ENCODE data around the gene TRPM1. TPM values are rescaled to one million over a fixed set of nuclear protein-coding genes. Genes with fewer than 3 reads are reported as not detected.

Gene TRPM1
- total and polyA plus RNA-seq, 3 donors from 2014 or later = 3.6 to 4.4 (median 4.4) TPM

DNA sequence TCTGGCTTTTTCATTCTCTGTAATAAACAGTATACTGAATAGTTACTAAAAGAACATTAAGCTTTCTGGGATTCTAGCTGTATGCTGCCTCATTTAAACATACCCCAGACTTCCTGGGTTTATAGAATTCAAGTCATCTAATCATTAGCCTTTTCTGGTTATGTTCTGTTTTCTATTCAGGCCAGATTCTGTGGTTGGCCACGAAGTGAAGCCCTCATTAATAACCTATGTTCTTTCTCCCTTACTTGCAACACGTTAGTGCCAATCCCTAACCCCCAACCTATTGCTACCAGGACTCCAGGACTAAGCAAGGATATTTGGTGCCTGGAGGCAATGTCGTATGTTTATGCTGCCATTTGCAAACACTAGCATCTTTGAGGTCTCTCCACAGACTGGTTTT is 81.5 kb downstream of the TRPM1 start:
- 85 to 94% methylated on average over 3 of the region's 3 CpGs for WGBS, 2 donors
- no peak for TF ChIP-seq POLR2A (IDR thresholded peaks at IDR 0.05)
- TF ChIP-seq, protein P1, sequence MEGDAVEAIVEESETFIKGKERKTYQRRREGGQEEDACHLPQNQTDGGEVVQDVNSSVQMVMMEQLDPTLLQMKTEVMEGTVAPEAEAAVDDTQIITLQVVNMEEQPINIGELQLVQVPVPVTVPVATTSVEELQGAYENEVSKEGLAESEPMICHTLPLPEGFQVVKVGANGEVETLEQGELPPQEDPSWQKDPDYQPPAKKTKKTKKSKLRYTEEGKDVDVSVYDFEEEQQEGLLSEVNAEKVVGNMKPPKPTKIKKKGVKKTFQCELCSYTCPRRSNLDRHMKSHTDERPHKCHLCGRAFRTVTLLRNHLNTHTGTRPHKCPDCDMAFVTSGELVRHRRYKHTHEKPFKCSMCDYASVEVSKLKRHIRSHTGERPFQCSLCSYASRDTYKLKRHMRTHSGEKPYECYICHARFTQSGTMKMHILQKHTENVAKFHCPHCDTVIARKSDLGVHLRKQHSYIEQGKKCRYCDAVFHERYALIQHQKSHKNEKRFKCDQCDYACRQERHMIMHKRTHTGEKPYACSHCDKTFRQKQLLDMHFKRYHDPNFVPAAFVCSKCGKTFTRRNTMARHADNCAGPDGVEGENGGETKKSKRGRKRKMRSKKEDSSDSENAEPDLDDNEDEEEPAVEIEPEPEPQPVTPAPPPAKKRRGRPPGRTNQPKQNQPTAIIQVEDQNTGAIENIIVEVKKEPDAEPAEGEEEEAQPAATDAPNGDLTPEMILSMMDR (IDR thresholded peaks at IDR 0.05) = no peak
- Histone ChIP-seq H3K4me1 (peaks cover 4% of the 10 kb centered on the region), H3K27ac (no peak overlapping the region), H3K27me3 (no peaks in the 10 kb centered on the region), H3K9me3 (no peaks in the 10 kb centered on the region), H3K4me3 (no peak overlapping the region), H3K36me3 (ENCODE audit: low read depth, missing control alignments) (no peaks in the 10 kb centered on the region)
- DNase-seq = no peak
- intact Hi-C loops (cut with DNase I; ENCODE audit: low total_unique reads) = no loop called here

DNA sequence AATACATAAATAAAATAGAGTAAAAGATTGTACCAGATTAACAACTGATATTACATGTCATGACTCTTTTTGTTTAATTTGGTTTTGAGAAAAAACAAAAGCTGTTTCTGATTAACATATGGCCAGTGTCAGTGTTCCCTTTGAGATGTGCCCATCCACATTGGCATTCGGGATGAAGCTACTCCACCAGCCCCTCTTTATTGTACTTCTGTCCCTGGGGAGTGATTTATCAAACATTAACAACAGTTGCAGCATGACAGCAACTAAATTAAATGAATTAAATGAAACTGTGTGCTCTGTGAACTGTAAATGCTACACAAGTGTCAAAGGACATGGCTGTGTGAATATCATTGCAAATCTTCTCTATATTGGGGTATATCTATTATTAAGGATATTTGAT is 84.2 kb downstream of the TRPM1 start:
- intact Hi-C loops (cut with DNase I; ENCODE audit: low total_unique reads) = no loop called here
- H3K4me3 ChIP-seq = no peak overlapping the region
- DNase-seq = no peak
- no peak overlapping the region for H3K27ac ChIP-seq
- no peak for TF ChIP-seq POLR2A (IDR thresholded peaks at IDR 0.05)
- TF ChIP-seq, protein P1 (IDR thresholded peaks at IDR 0.05) = no peak
- no peaks in the 10 kb centered on the region for H3K36me3 ChIP-seq (ENCODE audit: low read depth, missing control alignments)
- H3K9me3 ChIP-seq = no peaks in the 10 kb centered on the region
- H3K4me1 ChIP-seq = no peaks in the 10 kb centered on the region
- H3K27me3 ChIP-seq = no peaks in the 10 kb centered on the region
- 69 to 77% methylated on average over 1 of the region's 1 CpG for WGBS, 2 donors

DNA sequence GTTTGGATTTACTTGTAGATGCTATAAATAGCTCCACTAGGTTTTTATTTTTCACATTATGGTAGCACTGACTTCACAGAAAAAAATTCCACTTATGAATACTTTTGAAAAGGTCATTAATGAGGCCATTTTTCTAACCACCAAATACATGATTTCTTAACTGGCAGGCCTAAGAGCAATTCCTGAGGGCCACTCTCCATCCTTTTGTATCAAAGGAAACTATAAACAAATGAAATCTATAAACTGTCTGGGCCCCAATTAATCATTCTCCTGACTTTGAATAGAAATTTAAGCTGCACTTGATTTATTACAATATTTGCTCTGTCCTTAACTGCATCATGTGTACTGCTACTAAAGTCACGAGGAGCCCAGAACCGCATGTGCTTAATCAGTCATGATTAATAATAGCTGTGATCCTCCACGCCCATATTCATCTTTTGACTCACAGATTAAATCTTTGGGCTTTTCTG is 85.0 kb downstream of the TRPM1 start:
- no peak for DNase-seq

DNA sequence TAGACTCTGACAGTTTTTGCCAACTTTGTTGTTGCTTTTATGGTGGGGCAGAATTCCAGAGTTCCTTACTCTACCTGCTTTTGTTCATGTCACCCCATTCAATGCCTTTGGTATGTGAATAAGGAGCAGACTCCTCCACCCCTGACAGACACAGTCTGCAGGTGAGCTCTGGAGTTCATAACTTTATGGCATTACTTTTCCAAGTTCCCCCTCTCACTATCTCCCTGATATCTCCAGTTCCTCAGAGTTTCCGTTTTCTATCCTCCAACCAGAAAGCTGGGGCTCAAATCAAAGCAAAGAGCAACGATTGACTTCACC is 87.0 kb downstream of the TRPM1 start:
- H3K27ac ChIP-seq = no peak overlapping the region
- H3K4me3 ChIP-seq = no peak overlapping the region
- H3K27me3 ChIP-seq = no peaks in the 10 kb centered on the region
- TF ChIP-seq, protein P1 (IDR thresholded peaks at IDR 0.05) = no peak
- TF ChIP-seq POLR2A (IDR thresholded peaks at IDR 0.05) = no peak
- H3K9me3 ChIP-seq = no peaks in the 10 kb centered on the region
- H3K4me1 ChIP-seq = no peaks in the 10 kb centered on the region
- 79 to 84% methylated on average over 2 of the region's 2 CpGs for WGBS, 2 donors
- intact Hi-C loops (cut with DNase I; ENCODE audit: low total_unique reads) = no loop called here
- H3K36me3 ChIP-seq (ENCODE audit: low read depth, missing control alignments) = no peaks in the 10 kb centered on the region
- no peak for DNase-seq

More for the DNA sequence above, 85.0 kb downstream of the TRPM1 start:
- Histone ChIP-seq H3K27ac (no peak overlapping the region), H3K9me3 (no peaks in the 10 kb centered on the region), H3K4me1 (no peaks in the 10 kb centered on the region), H3K27me3 (no peaks in the 10 kb centered on the region), H3K4me3 (no peak overlapping the region), H3K36me3 (ENCODE audit: low read depth, missing control alignments) (no peaks in the 10 kb centered on the region)
- 74 to 77% methylated on average over 3 of the region's 3 CpGs for WGBS, 2 donors
- no peak for TF ChIP-seq POLR2A (IDR thresholded peaks at IDR 0.05)
- TF ChIP-seq, protein P1 (IDR thresholded peaks at IDR 0.05) = no peak
- intact Hi-C loops (cut with DNase I; ENCODE audit: low total_unique reads) = no loop called here

DNA sequence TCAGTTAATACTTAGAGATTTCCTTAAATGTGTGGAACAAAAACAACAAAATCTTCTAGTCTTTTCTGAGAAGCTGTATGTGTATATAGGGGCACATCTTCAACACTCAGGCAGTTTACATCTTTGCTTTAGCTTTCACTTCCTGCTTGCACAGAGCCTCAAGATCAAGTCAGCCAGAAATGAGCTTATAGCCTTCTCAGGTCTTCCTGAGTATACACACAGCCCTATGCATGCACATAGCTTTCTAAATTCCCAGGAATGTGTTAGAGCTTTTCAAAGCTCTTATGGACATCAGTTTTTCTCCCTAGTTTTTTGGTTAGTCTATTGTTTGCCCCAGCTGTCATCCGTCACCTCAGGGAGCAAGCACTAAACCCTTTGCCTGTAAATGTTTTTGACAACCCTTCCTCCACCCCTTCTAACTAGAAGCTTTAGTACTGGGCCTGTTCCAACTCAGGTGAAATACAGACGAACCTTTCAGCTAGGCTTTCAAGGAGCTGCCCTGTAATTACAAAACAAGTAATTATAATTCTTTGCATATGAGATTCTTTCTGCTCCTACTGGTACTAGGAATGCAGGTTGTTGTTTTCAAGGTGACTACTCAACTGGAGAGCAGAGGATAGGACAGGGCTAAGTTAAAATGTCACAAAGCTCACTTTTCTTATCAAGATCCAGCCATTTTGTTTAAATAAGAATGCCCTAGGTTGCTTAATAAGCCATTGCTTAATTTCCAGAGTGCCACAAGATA is 87.5 kb downstream of the TRPM1 start:
- Histone ChIP-seq H3K27me3 (no peaks in the 10 kb centered on the region), H3K36me3 (ENCODE audit: low read depth, missing control alignments) (no peaks in the 10 kb centered on the region), H3K27ac (no peak overlapping the region), H3K4me3 (no peak overlapping the region), H3K9me3 (no peaks in the 10 kb centered on the region), H3K4me1 (no peaks in the 10 kb centered on the region)
- intact Hi-C loops (cut with DNase I; ENCODE audit: low total_unique reads) = no loop called here
- TF ChIP-seq POLR2A (IDR thresholded peaks at IDR 0.05) = no peak
- TF ChIP-seq, protein P1 (IDR thresholded peaks at IDR 0.05) = no peak
- DNase-seq = no peak
- 69 to 71% methylated on average over 2 of the region's 2 CpGs for WGBS, 2 donors
